ENCODE data around the gene NUDT15. TPM values are rescaled to one million over a fixed set of nuclear protein-coding genes. Genes with fewer than 3 reads are reported as not detected.

The NUDT15 gene
- total RNA-seq, 1 experiment from 2014 or later = 38.6 TPM

DNA sequence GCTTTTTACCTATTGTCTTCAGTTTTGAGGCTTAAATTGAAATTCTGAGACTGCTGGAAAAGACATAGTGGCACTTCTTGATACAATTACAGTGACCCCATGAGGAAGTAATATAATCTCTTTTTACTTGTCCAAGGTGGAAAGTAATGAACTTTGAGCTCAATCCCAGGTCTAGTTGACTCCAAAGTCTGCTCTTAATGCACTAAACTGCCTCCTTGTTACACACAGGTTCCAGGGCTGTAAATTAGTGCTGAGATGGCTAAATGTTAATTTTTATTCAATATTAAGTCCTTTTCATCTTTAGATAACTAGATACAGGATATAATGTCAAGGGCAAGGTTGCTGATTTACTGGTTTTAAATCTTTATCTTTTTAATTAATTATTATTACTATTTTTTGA lies 2.5 kb downstream of the NUDT15 start:
- no peak for ATAC-seq
- no peak for DNase-seq (ENCODE audit: low read depth, low spot score)
- POLR2A ChIA-PET = no interaction called here
- peaks cover 10 to 19% of the 10 kb centered on the region in 2 experiments; a peak in 3 of 4 replicates for H3K36me3 ChIP-seq (ENCODE audit: control insufficient read depth in 1 of 2, insufficient read depth in 2 of 2, low read length in 2 of 2)
- H2AFZ ChIP-seq (ENCODE audit: low read depth, low read length, poor library complexity, severe bottlenecking) = no peak overlapping the region
- H3K79me2 ChIP-seq (ENCODE audit: insufficient read depth, low read length) = peaks cover 34% of the 10 kb centered on the region
- H3K4me2 ChIP-seq (ENCODE audit: low read length) = 0 out of 2 replicates have a peak overlapping the region, but pooled peaks have one; percentile 0
- peaks cover 15 to 28% of the 10 kb centered on the region in 2 experiments for H3K4me1 ChIP-seq (ENCODE audit: control insufficient read depth in 1 of 2, insufficient read depth in 2 of 2, low read length in 2 of 2)
- no peak overlapping the region for H3K4me3 ChIP-seq (replicated peaks in 1 of 2; ENCODE audit: low read depth in 1 of 2, low read length in 2 of 2)
- H3K9me3 ChIP-seq (ENCODE audit: control insufficient read depth in 1 of 2, insufficient read depth in 1 of 2, low read depth in 1 of 2, low read length in 2 of 2) = no peaks in the 10 kb centered on the region
- H3K9ac ChIP-seq (ENCODE audit: low read length) = no peak overlapping the region
- H4K20me1 ChIP-seq (ENCODE audit: insufficient read depth) = no peaks in the 10 kb centered on the region
- RAD21 ChIA-PET (ENCODE audit: low non-redundant PET in 1 of 2, low total read pairs in 2 of 2, uncharacterized antibody in 2 of 2, unreplicated experiment in 2 of 2) = no interaction called here
- no peaks in the 10 kb centered on the region for H3K9me2 ChIP-seq (ENCODE audit: insufficient read depth)
- CTCF ChIA-PET = no interaction called here
- BruUV-seq (replicated peaks) = no TSS peak
- H3K27ac ChIP-seq (ENCODE audit: low read depth, low read length) = no peak overlapping the region
- TF ChIP-seq EZH2 (IDR thresholded peaks at IDR 0.05) (no peak), POLR2A (IDR thresholded peaks at IDR 0.05; ENCODE audit: borderline replicate concordance, extremely low read depth, insufficient read depth, insufficient read length) (no peak), SRF (IDR thresholded peaks at IDR 0.05; ENCODE audit: low read depth) (no peak), SP1 (IDR thresholded peaks at IDR 0.05; ENCODE audit: low read depth) (no peak), EGR1 (IDR thresholded peaks at IDR 0.05; ENCODE audit: low read depth) (no peak), CEBPB (IDR thresholded peaks at IDR 0.05; ENCODE audit: low read depth) (no peak), JUND (IDR thresholded peaks at IDR 0.05) (no peak), POLR2AphosphoS5 (IDR thresholded peaks at IDR 0.05; ENCODE audit: low read depth, low read length) (no peak), ZNF274 (IDR thresholded peaks at IDR 0.05; ENCODE audit: low read depth, low read length) (no peak), REST (IDR thresholded peaks at IDR 0.05; ENCODE audit: low read depth) (no peak), ZBTB33 (IDR thresholded peaks at IDR 0.05; ENCODE audit: extremely low read depth, insufficient replicate concordance, low read length) (no peak), TCF7L2 (IDR thresholded peaks at IDR 0.05; ENCODE audit: borderline replicate concordance, extremely low read depth, insufficient read depth, insufficient read length) (no peak), ZFX (IDR thresholded peaks at IDR 0.05) (no peak), MAX (IDR thresholded peaks at IDR 0.05) (no peak), EZH2phosphoT487 (IDR thresholded peaks at IDR 0.05; ENCODE audit: borderline replicate concordance) (no peak), SIN3A (IDR thresholded peaks at IDR 0.05; ENCODE audit: low read depth) (no peak)
- TF ChIP-seq, protein P1, sequence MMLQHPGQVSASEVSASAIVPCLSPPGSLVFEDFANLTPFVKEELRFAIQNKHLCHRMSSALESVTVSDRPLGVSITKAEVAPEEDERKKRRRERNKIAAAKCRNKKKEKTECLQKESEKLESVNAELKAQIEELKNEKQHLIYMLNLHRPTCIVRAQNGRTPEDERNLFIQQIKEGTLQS (IDR thresholded peaks at IDR 0.05) = no peak
- intact Hi-C loops (cut with micrococcal nuclease) = no loop called here
- H3K27me3 ChIP-seq (ENCODE audit: insufficient read depth, low read length) = no peaks in the 10 kb centered on the region
